Measurements from ENCODE around the gene S100PBP.
"Not testable (repeated sequence)": the region's sequence is repeated elsewhere in the genome, so short reads cannot be mapped to it uniquely, and the experiment has no call there.

Gene S100PBP

DNA sequence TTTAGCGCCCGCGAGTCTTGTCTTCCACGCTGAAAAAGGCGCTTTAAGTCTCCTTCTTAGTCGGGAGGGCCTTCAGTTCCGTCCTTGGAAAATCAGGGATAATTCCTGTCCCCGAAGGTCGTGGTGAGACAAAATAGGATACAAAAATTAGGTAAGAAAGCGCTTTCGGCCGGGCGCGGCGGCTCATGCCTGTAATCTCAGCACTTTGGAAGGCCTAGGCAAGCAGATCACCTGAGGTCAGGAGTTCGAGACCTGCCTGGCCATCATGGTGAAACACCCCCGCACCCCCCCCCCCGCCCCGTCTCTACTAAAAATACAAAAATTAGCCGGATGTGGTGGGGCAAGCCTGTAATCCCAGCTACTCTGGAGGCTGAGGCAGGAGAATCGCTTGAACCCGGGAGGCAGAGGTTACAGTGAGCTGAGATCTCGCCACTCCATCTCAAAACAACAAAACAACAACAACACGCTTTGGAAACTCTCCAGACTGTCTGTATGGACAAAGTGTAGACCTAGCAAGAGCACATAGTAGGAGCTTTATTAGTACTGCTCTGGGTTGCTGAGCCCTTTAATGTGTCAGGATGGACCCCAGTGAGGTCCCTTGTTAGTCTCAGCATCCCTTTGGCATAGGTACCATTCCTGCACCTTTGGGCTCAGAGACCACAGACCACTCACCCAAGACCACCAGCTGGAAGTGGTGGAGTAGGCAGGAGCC, 84.5 kb downstream of the S100PBP start:
- no peak for DNase-seq (ENCODE audit: low read depth)

DNA sequence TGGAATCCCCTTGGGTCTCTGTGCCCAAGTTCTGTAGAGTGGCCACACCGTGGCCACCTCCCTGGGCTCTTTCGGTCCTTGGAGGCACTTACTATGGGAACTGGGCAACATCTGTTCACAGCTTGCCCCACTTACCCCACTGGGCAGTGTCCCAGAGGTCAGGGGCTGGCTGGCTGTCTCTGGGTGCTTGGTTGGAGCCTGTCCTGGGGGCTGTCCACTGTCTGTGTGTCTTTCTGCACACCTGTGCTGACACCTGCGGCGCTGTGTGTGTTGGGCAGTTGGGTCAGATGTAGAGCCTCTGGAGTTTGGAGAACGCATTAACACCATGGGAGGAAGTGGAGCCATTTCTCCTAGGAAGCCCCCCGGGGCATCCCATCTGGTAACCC, 85.1 kb downstream of the S100PBP start:
- DNase-seq (ENCODE audit: low read depth) = no peak

DNA sequence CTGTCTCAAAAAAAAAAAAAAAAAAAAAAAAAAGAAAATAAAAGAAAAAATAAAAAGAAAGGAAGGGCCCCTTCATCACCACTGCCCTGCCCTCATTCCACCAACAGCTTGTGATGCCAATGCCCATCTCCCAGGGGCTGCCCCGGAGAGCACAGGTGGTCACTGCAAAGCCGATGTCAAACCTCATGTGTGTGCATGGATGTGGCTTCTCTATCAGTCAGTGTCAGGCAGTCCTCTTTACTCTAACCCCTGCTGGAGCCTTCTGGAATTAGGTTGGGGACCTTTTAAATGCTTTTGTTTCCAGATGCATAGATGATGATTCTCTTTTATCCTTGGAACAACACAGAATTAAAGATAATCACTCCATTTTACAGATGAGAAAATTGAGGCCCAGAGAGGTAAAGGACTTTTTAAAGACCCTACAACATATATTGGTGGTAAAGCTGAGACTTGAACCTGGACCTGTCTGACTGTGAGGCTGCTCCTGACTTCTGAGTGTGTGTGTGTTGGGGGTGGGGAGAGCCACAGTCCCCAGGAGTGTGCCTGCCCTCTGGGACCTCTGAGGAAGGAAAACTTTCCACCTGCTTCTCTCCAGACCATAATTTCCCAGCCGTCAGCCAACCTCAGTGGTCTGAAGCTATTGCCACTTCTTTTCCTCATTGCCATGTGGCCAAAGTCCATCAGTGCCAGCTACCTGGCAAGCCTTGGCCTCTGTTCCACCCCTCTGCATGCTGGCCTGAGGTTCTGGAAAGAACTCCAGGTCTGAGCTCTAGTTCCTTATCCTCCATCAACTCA, 86.7 kb downstream of the S100PBP start:
- DNase-seq (ENCODE audit: low read depth) = no peak

DNA sequence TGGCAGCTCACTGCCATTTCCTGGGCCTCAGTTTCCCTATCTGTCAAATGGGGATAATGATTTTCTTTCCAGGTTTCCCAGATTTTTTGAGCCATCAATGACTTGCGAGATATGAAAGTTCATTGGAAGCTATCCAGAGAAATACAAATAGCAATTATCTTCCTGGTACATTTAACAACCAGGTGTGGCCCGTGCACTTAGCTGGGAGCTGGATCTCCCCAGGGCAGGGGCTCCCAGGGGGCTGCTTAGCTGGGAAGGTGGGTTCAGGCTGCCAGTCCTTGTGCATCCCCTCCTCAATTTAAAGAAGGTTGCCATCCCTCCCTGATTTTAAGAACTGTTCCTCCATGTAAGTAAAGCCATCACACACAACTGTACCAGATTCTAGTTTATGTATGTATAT, 87.3 kb downstream of the S100PBP start:
- no peak for DNase-seq (ENCODE audit: low read depth)

DNA sequence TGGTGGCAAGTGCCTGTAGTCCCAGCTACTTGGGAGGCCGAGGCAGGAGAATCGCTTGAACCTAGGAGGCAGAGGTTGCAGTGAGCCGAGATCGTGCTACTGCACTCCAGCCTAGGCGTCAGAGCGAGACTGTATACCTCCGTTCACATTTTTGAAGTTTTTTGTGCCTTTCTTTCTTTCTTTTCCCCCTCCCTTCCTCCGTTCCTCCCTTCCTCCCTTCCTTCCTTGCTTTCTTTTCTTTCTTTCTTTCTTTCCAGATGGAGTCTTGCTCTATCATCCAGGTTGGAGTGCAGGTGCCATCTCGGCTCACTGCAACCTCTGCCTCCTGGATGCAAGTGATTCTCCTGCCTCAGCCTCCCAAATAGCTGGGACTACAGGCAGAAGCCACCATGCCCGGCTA, 88.1 kb downstream of the S100PBP start:
- not testable (repeated sequence) for DNase-seq (ENCODE audit: low read depth)

DNA sequence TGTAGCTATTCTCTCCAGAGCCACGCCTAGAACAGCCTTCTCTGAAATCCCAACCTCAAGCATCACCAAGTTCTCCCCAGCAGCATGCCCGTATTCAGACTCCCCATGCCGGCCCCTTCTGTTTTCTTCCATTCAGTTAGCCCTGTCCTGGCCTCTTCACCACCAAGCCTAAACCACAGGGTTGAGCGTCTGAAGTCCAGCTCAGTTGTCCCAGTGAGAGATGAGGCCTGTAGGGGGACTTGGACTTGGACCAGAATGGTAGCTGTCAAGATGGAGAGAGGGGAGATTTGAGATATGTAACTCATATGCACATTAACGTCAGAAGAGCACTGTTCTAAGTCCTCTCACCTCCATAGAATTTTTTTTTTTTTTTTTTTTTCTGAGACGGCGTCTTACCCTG, 89.2 kb downstream of the S100PBP start:
- no peak for DNase-seq (ENCODE audit: low read depth)

DNA sequence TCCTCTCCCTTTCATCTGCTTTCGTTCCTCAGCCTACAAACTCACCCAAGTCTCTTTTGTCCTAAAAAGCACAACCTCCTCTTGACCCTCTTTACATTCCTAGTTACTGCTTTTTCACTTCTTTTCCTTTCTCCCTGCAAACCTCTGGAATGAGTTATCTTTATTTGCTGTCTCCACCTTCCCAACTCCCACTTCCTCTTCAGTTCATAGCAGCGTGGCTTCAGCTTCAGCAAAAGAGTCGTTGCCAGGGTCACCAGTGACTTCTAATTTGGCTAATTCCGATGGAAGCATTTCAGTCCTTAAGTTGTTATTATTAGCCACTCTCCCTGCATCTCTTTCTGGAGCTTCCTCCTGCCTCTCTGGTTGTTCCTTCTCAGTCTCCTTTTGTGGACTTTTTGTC, 90.0 kb downstream of the S100PBP start:
- no peak for DNase-seq (ENCODE audit: low read depth)

Measured in HS-5 (cell line).